GM11168 (cell line): Measurements from ENCODE around the gene IP6K3.

Experiments
- in situ Hi-C: fragments of 300-500 bp; cut with MboI; formaldehyde crosslinking; loops from one replicate; pipeline ENCODE4 v1.12.0; 2022; ENCODE audit warnings: low sequenced_read_pairs; ENCODE audit not compliant: unreplicated experiment

IP6K3 gene

DNA sequence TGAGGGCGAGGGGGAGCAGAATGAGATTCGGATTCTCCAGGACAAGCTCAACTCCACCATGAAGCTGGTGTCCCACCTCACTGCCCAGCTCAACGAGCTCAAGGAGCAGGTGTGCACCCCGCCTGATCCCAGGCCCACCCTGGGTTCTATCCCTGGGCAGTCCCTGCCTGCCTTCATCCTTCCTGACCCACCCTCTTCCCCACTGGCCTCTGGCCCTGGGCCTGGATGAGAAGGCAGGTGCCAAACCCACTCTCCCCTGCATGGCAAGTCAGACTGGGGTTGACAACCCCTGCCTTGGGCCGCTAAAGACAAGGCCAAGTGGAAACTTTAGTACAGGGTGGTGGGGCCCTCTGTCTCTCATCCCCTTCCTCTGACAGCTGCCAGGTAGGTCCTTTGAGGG is 51.7 kb downstream of the IP6K3 start:
- in situ Hi-C loops: no loop called here

DNA sequence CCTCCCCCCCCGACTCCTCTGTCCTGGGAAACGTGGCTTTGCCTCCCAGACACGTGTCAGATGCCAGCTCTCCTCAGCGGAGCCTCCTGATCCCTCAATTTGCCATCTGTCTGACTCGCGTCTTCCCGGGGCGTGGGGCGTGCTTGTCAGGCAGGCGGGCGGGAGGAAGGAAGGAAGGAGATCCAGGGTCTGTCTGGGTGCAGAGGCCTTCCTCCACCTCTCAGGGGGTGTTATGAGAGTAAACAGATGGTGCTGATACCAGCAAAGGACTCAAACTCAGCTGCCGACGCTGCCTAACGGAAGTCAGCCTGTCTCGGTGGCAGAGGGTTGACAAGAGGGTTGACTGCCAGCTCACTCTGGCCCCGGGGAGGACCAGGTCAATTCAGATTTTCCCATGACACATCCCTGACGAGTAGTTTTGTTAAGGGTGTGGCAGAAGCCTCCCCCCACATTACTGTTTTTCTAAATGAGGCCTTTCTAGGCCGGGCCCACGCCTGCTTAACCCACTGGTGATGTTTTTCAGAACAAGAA is 52.2 kb downstream of the IP6K3 start:
- in situ Hi-C loops: no loop called here

DNA sequence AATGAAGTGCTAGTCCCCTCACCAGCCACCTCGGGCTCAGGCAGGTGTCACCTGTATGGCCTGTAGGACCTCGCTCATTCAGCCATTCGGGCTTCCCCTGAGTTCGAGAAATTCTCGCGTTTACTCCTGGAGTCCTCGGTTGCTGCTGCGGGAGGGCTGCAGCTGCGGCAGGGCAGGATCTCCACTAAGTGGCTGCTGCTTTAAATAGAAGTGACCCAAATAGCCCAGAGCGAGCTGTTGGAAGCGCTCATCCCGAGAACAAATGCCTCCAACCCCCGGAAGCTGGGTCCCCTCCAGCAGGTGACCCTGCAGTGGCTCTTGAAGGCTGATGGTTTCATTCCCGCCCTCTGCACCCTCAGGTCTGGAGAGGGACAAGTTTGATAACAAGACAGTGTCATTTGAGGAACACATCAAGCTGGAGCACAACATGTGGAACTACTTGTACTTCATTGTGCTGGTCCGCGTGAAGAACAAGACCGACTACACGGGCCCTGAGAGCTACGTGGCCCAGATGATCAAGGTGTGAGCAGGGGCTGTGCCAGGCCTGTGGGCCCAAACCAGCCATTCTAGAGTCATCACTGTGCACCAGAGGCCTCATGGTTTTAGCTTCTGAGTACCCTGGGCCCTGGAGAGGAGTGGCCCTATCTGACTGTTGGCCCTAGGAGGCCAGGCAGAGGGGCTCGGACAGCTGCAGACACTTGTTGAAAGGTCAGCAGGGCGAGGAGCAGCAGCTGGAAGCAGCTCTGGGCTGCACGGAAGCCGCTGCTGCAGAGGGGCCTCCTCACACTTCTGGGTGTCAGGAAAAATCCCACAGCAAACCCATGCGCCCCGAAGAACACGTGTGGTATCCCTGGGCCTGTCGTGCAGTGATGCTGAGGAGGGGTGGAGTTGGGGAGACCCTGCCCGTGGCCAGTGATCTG is 53.3 kb downstream of the IP6K3 start:
- in situ Hi-C loops: no loop called here

DNA sequence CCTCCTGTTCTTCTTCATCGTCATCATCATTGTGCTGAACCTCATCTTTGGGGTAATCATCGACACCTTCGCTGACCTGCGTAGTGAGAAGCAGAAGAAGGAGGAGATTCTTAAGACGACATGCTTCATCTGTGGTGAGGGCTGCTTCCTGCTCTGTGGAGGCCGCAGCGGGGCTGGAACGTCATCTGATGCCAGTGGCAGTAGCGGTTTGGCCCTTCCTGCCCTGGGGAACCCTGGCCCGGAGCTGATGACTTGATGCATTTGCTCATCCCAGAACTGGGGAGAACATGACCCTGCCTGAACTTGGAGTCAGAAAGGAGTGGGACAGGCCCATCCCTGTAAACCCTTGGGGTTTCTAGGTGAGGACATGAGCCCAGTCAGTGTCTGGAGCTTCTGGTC is 53.9 kb downstream of the IP6K3 start:
- in situ Hi-C loops: no loop called here

DNA sequence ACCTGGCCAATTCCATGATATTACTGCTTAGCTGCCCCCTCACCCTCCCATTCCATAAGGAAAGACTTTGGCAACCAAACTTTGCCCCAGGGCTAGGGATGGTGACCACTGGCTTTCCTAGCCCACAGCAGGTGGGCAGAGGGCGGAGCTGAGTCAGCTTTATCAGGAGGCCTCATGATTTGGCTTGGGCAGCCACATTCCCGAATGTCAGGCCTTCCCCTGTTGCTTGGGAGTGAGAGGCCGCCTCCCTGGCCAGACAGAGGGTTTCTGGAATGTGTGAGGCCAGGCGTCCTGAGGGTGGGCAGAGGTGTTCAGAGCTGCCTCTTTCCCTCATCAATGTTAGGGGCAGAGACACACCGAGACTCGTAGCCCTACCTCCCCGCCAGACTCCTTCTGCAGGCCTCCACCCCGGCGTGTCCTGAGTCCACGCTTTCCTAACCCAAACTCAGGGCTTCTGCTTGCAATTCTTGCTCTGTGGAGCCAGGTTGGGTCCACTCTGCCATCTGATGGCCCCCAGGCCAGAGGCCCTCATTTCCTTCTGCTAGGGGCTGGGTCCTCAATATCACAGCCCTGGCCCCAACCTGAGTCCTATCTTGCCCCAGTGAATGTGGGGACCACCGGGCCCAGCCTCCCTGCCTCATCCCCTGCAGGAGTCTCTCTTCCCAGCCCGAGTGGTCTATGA is 54.5 kb downstream of the IP6K3 start:
- in situ Hi-C loops: no loop called here

DNA sequence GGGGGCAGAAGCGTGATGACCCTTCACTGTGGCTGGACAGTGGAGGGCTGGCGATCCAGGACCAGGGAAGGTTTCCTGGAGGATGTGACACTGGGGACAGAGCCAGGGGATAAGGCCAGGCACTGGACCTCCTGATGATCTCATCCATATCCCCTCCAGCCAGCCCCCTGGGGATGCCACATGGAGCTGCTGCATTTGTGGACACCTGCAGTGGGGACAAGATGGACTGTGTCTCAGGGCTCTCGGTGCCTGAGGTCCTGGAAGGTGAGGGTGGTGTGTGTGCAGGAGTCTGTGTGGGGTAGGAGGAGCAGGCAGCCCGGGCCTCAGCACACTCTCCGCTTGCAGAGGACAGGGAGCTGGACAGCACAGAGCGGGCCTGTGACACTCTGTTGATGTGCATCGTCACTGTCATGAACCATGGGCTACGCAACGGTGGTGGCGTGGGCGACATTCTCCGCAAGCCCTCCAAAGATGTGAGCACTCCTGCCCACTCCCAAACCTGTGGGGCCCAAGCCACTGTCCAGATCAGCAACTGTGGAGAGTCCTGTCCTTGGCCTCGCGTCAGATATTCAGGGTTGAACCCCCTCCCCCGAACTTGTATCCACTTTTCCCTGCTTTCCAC is 55.1 kb downstream of the IP6K3 start:
- in situ Hi-C loops: no loop called here

DNA sequence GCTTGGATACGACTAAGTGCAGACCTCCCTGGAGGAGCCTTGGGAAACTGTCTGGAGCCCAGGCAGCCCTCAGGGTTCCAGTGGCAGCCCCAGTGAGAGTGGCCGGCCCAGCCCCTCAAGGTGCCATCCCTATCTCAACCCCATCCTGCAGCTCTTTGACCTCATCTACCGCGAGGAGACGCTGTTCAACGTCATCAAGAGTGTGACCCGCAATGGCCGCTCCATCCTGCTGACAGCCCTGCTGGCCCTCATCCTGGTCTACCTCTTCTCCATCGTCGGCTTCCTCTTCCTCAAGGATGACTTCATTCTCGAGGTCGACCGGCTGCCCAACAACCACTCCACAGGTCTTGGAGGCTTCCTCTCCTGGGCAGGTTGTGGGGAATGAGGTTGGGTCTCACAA is 55.9 kb downstream of the IP6K3 start:
- in situ Hi-C loops: no loop called here

DNA sequence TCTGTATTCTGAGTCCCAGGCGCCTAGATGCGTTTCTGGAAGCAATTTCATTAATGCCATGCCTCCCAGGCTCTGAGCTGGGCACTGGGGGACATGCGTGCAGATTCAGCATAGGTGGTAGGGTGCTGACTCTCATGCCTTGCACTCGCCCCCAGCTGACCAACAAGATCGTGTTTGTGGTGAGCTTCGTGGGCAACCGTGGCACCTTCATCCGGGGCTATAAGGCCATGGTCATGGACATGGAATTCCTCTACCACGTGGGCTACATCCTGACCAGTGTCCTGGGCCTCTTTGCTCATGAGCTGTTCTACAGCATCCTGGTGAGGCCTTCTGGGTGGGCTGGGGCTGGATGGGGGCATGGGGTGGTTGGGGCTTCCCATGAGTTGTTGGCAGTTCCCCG is 56.8 kb downstream of the IP6K3 start:
- in situ Hi-C loops: no loop called here

DNA sequence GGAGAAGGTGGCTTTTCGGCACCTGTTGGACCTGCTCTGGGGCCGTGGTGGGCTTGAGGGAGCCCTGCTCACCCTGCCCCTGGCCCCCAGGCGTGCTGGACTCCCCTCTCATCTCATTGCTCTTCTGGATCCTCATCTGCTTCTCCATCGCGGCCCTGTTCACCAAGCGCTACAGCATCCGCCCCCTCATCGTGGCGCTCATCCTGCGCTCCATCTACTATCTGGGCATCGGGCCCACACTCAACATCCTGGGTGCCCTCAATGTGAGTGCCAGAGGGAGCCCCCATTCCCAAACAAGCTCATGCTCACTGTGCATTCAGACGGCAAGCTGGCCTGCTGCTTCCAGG is 57.6 kb downstream of the IP6K3 start:
- in situ Hi-C loops: no loop called here

DNA sequence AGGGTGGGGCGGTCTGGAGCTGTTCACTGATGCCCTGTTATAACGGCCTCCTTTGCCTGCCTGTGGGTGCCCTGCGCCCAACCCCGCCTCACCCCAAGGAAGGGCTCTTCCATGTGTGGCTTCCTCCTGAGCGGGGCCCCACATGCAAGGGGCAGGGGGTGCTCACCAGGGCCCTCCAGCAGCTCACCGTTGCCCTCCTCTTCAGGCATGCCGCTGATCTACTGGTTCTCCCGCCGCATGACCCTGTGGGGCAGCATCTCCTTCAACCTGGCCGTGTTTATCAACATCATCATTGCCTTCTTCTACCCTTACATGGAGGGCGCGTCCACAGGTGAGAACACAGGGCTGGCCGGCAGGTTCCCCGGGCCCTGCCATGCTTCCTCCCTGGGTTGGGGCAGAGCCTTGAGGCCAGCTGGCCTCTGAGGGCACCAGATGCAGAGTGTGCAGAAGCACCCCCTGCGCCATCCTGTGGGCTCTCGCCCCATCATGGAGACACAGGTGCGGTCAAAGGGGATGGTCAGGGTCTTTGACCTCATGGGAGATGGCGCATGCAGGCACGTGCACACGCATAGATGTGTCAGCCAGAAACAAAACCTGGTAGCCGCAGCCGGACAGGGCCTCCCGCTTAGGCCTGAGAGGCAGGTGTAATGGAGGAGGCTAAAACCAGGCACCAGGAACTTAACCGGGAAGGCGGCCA is 58.1 kb downstream of the IP6K3 start:
- in situ Hi-C loops: no loop called here

DNA sequence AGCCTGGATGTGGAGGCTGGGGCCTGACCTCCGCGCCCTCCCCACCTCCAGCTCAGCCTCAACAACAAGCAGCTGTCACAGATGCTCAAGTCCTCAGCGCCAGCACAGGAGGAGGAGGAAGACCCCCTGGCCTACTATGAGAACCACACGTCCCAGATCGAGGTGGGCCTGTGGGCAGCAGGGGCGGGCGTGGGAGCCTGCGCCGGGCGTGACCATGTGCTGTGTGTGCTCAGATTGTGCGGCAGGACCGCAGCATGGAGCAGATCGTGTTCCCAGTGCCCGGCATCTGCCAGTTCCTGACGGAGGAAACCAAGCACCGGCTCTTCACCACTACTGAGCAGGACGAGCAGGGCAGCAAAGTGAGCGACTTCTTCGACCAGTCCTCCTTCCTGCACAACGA is 58.7 kb downstream of the IP6K3 start:
- in situ Hi-C loops: no loop called here

DNA sequence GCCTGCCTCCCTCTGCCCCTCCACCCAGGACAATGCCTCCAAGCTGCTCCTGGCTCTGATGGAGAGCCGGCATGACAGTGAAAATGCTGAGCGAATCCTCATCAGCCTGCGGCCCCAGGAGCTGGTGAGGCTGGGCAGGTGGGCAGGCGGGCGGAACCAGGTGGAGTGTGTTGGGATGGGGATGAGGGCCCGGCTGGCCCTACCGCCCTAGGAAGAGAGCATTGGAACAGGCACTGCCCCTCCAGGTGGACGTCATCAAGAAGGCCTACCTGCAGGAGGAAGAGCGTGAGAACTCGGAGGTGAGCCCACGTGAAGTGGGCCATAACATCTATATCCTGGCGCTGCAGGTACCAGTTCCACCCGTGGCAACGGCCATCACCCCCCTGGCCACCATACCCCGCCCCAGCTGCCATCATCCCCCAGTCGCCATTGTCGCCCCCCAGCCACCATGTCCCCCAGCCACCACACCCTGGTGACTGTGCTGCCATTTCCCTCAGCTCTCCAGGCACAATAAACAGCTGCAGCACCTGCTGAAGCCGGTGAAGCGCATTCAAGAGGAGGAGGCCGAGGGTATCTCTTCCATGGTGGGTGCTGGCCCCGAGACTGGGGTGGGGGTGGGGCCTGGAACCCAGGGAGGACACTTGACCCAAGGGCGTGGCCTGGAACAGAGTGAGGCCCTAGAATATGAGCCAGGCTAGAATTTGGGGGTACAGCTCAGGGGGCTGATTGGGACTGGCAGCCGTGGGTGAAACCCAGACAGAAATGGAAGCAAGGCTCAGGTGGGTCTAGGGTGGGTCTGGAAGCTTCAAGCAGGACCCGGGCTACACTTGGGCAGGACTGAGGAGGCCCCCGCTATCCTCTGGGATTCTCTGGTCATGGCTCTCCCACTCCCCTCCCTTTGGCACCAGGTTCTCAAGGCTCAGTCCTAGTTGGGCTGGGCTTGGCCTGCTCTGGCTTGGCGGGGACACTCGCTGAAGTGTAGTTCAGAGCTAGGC is 59.4 kb downstream of the IP6K3 start:
- in situ Hi-C loops: no loop called here

DNA sequence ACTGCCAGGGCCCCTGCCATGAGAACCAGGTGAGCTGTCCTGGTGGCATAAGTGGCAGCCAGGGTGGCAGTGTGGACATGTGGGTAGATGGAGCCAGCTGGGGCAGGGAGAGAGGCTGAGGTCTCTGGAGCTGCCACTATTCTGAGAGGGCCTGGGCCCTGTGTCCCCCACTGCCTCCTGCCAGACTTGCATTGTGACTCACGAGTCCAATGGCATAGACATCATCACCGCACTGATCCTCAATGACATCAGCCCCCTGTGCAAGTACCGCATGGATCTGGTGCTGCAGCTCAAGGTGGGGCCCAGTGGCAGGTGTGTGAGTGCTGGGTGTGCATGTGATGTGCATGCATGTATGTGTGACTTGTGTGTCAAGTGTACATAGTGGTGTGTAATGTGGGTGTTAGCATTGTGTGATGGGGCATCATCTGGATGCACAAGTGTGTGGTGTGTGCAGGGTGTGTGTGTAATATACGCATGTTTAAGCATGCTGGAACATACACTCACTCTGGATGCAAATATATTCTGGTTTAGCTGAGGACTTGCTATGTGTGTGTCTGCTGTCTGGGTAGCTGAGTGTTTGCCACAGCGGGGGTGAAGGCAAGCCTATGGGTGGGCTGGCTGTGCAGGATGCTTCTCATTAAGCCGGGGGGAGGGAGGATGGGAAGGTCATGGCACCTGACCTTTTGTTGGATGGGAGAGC is 60.3 kb downstream of the IP6K3 start:
- in situ Hi-C loops: no loop called here

DNA sequence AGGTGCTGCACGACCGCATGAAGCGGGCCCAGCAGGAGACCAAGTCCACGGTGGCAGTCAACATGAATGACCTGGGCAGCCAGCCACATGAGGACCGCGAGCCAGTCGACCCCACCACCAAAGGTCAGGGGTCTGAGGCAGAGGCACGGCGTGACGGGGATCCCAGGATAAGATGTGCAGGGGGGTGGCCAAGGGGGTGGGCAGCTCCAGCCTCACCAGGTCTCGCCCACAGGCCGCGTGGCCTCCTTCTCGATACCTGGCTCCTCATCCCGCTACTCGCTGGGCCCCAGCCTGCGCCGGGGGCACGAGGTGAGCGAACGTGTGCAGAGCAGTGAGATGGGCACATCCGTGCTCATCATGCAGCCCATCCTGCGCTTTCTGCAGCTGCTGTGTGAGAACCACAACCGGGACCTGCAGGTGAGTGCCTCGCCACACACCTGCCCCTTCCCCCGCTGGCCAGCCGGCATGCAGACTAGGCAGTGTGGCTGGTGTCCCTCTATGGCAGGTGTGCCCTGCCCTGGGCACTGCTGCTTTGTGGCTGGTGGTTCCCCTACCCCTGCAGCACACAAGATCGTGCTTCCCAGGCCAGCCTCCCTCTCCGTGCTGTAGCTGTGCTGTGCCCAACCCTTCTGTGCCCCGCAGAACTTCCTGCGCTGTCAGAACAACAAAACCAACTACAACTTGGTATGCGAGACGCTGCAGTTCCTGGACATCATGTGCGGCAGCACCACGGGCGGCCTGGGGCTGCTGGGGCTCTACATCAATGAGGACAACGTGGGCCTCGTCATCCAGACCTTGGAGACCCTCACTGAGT is 61.1 kb downstream of the IP6K3 start:
- in situ Hi-C loops: no loop called here

DNA sequence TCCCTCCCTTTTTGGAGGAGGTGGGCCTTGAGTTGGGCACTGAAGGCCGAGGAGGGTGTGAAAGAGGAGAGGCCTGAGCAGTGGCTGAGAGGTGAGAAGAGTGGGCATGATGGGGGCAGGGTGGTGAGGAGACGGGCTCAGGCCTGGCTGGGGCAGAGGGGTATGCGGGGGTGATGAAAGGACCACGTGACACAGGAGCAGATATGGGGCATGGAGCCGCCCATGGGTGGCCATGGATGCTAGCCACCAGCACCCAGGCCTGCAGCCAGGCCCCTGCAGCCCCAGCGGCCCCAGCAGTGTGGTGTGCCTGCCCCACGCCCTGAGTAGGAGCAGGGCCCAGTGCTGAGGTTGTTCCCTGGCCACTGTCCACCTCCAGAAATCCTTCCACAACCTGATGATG is 61.7 kb downstream of the IP6K3 start:
- in situ Hi-C loops: no loop called here

DNA sequence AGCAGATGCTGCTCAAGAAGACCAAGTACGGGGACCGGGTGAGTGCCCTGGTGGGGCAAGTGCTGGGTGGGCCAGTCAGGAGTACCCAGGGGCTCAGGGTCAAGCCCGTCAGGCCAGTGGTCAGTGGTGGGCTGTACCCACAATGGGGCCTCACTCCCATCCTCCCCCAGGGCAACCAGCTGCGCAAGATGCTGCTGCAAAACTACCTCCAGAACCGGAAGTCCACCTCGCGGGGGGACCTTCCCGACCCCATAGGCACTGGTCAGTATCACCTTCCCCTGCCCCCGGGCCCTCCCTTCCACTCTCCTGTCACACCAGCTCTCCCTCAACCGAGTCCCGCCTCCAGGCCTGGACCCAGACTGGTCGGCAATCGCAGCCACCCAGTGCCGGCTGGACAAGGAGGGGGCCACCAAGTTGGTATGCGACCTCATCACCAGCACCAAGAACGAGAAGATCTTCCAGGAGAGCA is 62.2 kb downstream of the IP6K3 start:
- in situ Hi-C loops: no loop called here

DNA sequence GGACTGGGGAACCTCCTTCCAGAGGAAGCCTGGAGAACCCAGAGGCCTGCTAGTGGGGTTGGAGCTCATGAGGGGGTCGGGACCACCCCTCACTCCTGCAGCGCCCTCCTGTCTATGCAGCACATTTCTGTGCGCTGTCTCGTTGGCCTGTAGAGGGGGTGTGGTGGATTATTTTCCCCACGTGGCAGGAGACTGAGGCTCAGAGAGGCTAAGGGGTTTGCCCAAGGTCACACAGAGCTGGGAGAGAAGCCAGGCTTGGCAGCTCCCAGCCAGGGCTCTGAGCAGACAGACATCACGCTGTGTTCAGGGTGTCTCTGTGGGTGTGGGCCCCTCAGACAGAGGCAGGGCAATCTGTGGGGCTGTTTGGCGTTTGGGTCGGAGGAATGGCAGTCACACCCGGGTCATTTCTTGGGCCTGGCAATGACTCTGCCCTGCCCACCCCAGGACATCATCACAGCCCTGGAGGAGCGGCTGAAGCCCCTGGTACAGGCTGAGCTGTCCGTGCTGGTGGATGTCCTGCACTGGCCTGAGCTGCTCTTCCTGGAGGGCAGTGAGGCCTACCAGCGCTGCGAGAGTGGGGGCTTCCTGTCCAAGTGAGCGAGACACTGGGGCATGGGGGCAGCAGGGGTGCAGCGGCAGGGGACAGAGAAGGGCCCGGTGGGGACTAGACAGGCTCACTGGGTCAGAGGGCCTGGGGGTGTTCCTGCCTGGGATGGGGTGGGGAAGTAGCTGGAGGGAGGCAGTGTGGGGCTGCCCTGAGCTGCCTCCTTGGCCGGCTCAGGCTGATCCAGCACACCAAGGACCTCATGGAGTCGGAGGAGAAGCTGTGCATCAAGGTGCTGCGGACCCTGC is 62.9 kb downstream of the IP6K3 start:
- in situ Hi-C loops: no loop called here
